DMS153 (cell line): ENCODE data around the gene DFFA.
"Not testable (repeated sequence)": the region's sequence is repeated elsewhere in the genome, so short reads cannot be mapped to it uniquely, and the experiment has no call there.

ENCODE experiments used
- DNase-seq: peaks from one replicate; lab custom pipeline; 2025; lab: John Stamatoyannopoulos, UW

DFFA gene

GRCh38 chr1:10457875-10458274, 14.5 kb downstream of the DFFA start:
- DNase-seq, result no peak

GRCh38 chr1:10457462-10457861, 14.9 kb downstream of the DFFA start:
- DNase-seq, result not testable (repeated sequence)

GRCh38 chr1:10456661-10457060, 15.7 kb downstream of the DFFA start:
- no peak for DNase-seq

GRCh38 chr1:10456048-10456447, 16.3 kb downstream of the DFFA start:
- no peak for DNase-seq

- no peak for DNase-seq
Observed at GRCh38 chr1:10451287-10451686, 21.0 kb downstream of the DFFA start.

- DNase-seq, result no peak
Observed at GRCh38 chr1:10450836-10451235, 21.5 kb downstream of the DFFA start.

- no peak for DNase-seq
Observed at GRCh38 chr1:10450156-10450814, 22.0 kb downstream of the DFFA start.

- no peak for DNase-seq
Observed at GRCh38 chr1:10449751-10450150, 22.6 kb downstream of the DFFA start, which contains the start of gene CORT. TSS of gene CORT (plus strand) at chr1:10450031. CDS start at chr1:10450224, 193 bp downstream.

- DNase-seq, result no peak
Observed at GRCh38 chr1:10446790-10447422, 25.4 kb downstream of the DFFA start.

GRCh38 chr1:10444795-10445397, 27.4 kb downstream of the DFFA start:
- no peak for DNase-seq

- no peak for DNase-seq
Observed at GRCh38 chr1:10444248-10444647, 28.1 kb downstream of the DFFA start.

- no peak for DNase-seq
Observed at GRCh38 chr1:10440794-10441193, 31.5 kb downstream of the DFFA start.

GRCh38 chr1:10440305-10440704, 32.0 kb downstream of the DFFA start:
- DNase-seq, result no peak

- no peak for DNase-seq
Observed at GRCh38 chr1:10438677-10439163, 33.6 kb downstream of the DFFA start.

- no peak for DNase-seq
Observed at GRCh38 chr1:10437052-10437451, 35.3 kb downstream of the DFFA start.

GRCh38 chr1:10434590-10434989, 37.7 kb downstream of the DFFA start:
- no peak for DNase-seq

GRCh38 chr1:10433790-10434189, 38.5 kb downstream of the DFFA start:
- DNase-seq, result no peak

GRCh38 chr1:10432910-10433700, 39.2 kb downstream of the DFFA start:
- no peak for DNase-seq

GRCh38 chr1:10431070-10431730, 41.1 kb downstream of the DFFA start:
- DNase-seq, result no peak

- peak; percentile 80 for DNase-seq
Observed at GRCh38 chr1:10430216-10431069, 41.9 kb downstream of the DFFA start, which contains the start of gene CENPS. TSS of gene CENPS (plus strand) at chr1:10430433. CDS start at chr1:10430518, 85 bp downstream.

GRCh38 chr1:10429868-10430215, 42.5 kb downstream of the DFFA start:
- DNase-seq, result no peak
